ENCODE results near the gene EHMT1.

The EHMT1 gene

DNA sequence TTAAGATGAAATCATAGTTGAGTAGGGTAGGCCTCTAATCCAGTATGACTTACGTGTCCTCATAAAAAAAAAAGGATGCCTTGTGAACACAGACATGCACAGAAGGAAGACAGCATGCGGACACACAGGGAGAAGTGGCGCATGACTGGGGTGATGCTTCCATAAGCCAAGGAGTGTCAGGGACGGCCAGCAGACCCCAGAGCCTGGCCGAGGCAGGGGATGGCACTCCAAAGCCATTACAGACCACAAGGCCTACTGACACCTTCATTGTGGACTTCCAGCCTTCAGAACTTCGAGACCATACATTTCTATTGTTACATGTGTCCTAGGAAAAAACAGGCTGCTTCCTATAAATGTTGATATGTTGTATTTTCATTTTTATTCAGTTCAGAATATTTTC lies 19.9 kb downstream of the EHMT1 start:
- H2BK5ac ChIP-seq (ENCODE audit: low read depth, low read length, poor library complexity, severe bottlenecking), result no peak overlapping the region
- H3K4ac ChIP-seq (ENCODE audit: low read depth in 1 of 2, low read length in 2 of 2), result no peak overlapping the region
- no peak overlapping the region for H2AFZ ChIP-seq (ENCODE audit: low read depth, low read length)
- H2BK12ac ChIP-seq (ENCODE audit: low read length in 2 of 2), result no peak overlapping the region
- no peak overlapping the region for H2BK15ac ChIP-seq (ENCODE audit: low read depth, poor library complexity, severe bottlenecking)
- no peaks in the 10 kb centered on the region for H3K27me3 ChIP-seq (ENCODE audit: control insufficient read depth in 1 of 2, insufficient read depth in 1 of 2, low read length in 2 of 2)
- no peak overlapping the region for H2AK5ac ChIP-seq (ENCODE audit: low read length, severe bottlenecking)
- 97% methylated on average over 5 of the region's 6 CpGs for WGBS
- H3K36me3 ChIP-seq (ENCODE audit: control insufficient read depth in 1 of 2, insufficient read depth in 2 of 2, low read depth in 1 of 2, low read length in 2 of 2), result peaks cover 6 to 11% of the 10 kb centered on the region in 2 experiments
- no peak for DNase-seq
- peak overlapping the region; percentile 80 for H3K9ac ChIP-seq (ENCODE audit: low read length)
- no peak overlapping the region for H3K4me2 ChIP-seq (ENCODE audit: low read length, poor library complexity, severe bottlenecking)
- no peak overlapping the region for H4K8ac ChIP-seq (ENCODE audit: low read length)
- no peak overlapping the region for H3K18ac ChIP-seq (ENCODE audit: low read depth in 1 of 2, low read length in 2 of 2)
- no peak overlapping the region for H3K27ac ChIP-seq (ENCODE audit: low read length, poor library complexity, severe bottlenecking)
- no peak overlapping the region for H2BK120ac ChIP-seq (ENCODE audit: low read depth, low read length)
- H3K79me1 ChIP-seq (replicated peaks; ENCODE audit: low read length, poor library complexity, severe bottlenecking), result peaks cover 3% of the 10 kb centered on the region
- H3K14ac ChIP-seq (ENCODE audit: low read length in 2 of 2), result no peak overlapping the region
- H3K4me1 ChIP-seq (ENCODE audit: control insufficient read depth, insufficient read depth, low read depth, low read length), result no peaks in the 10 kb centered on the region
- no peak overlapping the region for H3K23ac ChIP-seq (ENCODE audit: low read length in 2 of 2)
- no peaks in the 10 kb centered on the region for H3K9me3 ChIP-seq (ENCODE audit: control insufficient read depth, low read length)
- H3K4me3 ChIP-seq (ENCODE audit: insufficient read depth in 1 of 2, low read depth in 1 of 2, low read length in 2 of 2), result peak overlapping the region in 1 of 2 experiments; percentile 62
- H4K91ac ChIP-seq (ENCODE audit: low read length), result no peak overlapping the region

DNA sequence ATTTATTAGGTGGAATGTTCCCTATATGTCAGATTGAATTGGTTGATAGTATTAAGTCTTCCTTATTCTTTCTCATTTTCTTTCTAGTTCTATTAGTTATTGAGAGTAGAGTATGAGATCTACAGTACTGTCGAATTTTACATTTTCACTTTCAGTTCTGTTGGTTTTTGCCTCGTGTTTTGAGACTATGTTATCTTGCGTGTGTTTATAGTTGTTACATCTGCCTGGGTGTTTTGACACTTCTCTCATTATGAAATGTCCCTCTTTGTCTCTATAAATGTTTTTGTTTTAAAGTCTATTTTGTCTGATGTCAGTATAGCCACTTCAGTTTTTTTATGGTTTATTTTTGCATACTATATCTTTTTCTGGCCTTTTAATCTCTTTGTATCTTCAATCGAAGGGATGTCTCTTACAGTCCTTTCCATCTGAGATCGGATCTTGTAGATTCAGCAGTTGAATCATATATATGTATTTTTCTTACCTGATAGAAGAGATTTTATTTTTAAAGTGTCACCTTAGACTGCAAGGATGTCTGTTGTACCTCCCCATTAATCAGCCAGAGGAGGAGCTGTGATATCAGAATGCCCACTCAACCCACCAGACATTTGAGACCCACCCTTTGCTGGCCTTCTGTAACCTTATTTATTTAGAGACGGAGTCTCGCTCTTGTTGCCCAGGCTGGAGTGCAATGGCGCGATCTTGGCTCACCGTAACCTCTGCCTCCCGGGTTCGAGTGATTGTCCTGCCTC lies 20.7 kb downstream of the EHMT1 start:
- no peak overlapping the region for H2BK5ac ChIP-seq (ENCODE audit: low read depth, low read length, poor library complexity, severe bottlenecking)
- no peak overlapping the region for H3K27ac ChIP-seq (ENCODE audit: low read length, poor library complexity, severe bottlenecking)
- no peaks in the 10 kb centered on the region for H3K9me3 ChIP-seq (ENCODE audit: control insufficient read depth, low read length)
- H4K91ac ChIP-seq (ENCODE audit: low read length), result no peak overlapping the region
- no peak overlapping the region for H3K23ac ChIP-seq (ENCODE audit: low read length in 2 of 2)
- H3K79me1 ChIP-seq (replicated peaks; ENCODE audit: low read length, poor library complexity, severe bottlenecking), result peaks cover 6% of the 10 kb centered on the region
- peak overlapping the region in 1 of 2 experiments; percentile 62 for H3K4me3 ChIP-seq (ENCODE audit: insufficient read depth in 1 of 2, low read depth in 1 of 2, low read length in 2 of 2)
- H3K4ac ChIP-seq (ENCODE audit: low read depth in 1 of 2, low read length in 2 of 2), result no peak overlapping the region
- no peak overlapping the region for H3K4me2 ChIP-seq (ENCODE audit: low read length, poor library complexity, severe bottlenecking)
- H4K8ac ChIP-seq (ENCODE audit: low read length), result no peak overlapping the region
- H2AK5ac ChIP-seq (ENCODE audit: low read length, severe bottlenecking), result no peak overlapping the region
- DNase-seq, result peak; percentile 57
- peaks cover 10 to 15% of the 10 kb centered on the region in 2 experiments for H3K36me3 ChIP-seq (ENCODE audit: control insufficient read depth in 1 of 2, insufficient read depth in 2 of 2, low read depth in 1 of 2, low read length in 2 of 2)
- no peak overlapping the region for H3K18ac ChIP-seq (ENCODE audit: low read depth in 1 of 2, low read length in 2 of 2)
- no peak overlapping the region for H2BK120ac ChIP-seq (ENCODE audit: low read depth, low read length)
- no peak overlapping the region for H2BK15ac ChIP-seq (ENCODE audit: low read depth, poor library complexity, severe bottlenecking)
- H3K9ac ChIP-seq (ENCODE audit: low read length), result peak overlapping the region; percentile 80
- WGBS, result 92% methylated on average over 10 of the region's 12 CpGs
- H3K4me1 ChIP-seq (ENCODE audit: control insufficient read depth, insufficient read depth, low read depth, low read length), result no peaks in the 10 kb centered on the region
- H2AFZ ChIP-seq (ENCODE audit: low read depth, low read length), result no peak overlapping the region
- no peak overlapping the region for H2BK12ac ChIP-seq (ENCODE audit: low read length in 2 of 2)
- no peaks in the 10 kb centered on the region for H3K27me3 ChIP-seq (ENCODE audit: control insufficient read depth in 1 of 2, insufficient read depth in 1 of 2, low read length in 2 of 2)
- H3K14ac ChIP-seq (ENCODE audit: low read length in 2 of 2), result no peak overlapping the region

- H3K18ac ChIP-seq (ENCODE audit: low read depth in 1 of 2, low read length in 2 of 2), result no peak overlapping the region
- H3K4me3 ChIP-seq (ENCODE audit: insufficient read depth in 1 of 2, low read depth in 1 of 2, low read length in 2 of 2), result no peak overlapping the region
- no peaks in the 10 kb centered on the region for H3K27me3 ChIP-seq (ENCODE audit: control insufficient read depth in 1 of 2, insufficient read depth in 1 of 2, low read length in 2 of 2)
- H3K36me3 ChIP-seq (ENCODE audit: control insufficient read depth in 1 of 2, insufficient read depth in 2 of 2, low read depth in 1 of 2, low read length in 2 of 2), result peaks cover 10 to 15% of the 10 kb centered on the region in 2 experiments
- no peak overlapping the region for H3K9ac ChIP-seq (ENCODE audit: low read length)
- H4K8ac ChIP-seq (ENCODE audit: low read length), result no peak overlapping the region
- H3K4ac ChIP-seq (ENCODE audit: low read depth in 1 of 2, low read length in 2 of 2), result no peak overlapping the region
- H2BK12ac ChIP-seq (ENCODE audit: low read length in 2 of 2), result no peak overlapping the region
- H3K4me1 ChIP-seq (ENCODE audit: control insufficient read depth, insufficient read depth, low read depth, low read length), result no peaks in the 10 kb centered on the region
- H2BK120ac ChIP-seq (ENCODE audit: low read depth, low read length), result no peak overlapping the region
- H3K9me3 ChIP-seq (ENCODE audit: control insufficient read depth, low read length), result no peaks in the 10 kb centered on the region
- no peak overlapping the region for H2BK5ac ChIP-seq (ENCODE audit: low read depth, low read length, poor library complexity, severe bottlenecking)
- no peak overlapping the region for H2AFZ ChIP-seq (ENCODE audit: low read depth, low read length)
- DNase-seq, result no peak
- H4K91ac ChIP-seq (ENCODE audit: low read length), result no peak overlapping the region
- no peak overlapping the region for H3K23ac ChIP-seq (ENCODE audit: low read length in 2 of 2)
- no peak overlapping the region for H2AK5ac ChIP-seq (ENCODE audit: low read length, severe bottlenecking)
- H3K4me2 ChIP-seq (ENCODE audit: low read length, poor library complexity, severe bottlenecking), result no peak overlapping the region
- no peak overlapping the region for H3K27ac ChIP-seq (ENCODE audit: low read length, poor library complexity, severe bottlenecking)
- peaks cover 6% of the 10 kb centered on the region for H3K79me1 ChIP-seq (replicated peaks; ENCODE audit: low read length, poor library complexity, severe bottlenecking)
- 90% methylated on average over 5 of the region's 5 CpGs for WGBS
- H3K14ac ChIP-seq (ENCODE audit: low read length in 2 of 2), result no peak overlapping the region
- H2BK15ac ChIP-seq (ENCODE audit: low read depth, poor library complexity, severe bottlenecking), result no peak overlapping the region
Observed at GRCh38 chr9:137640862-137641261, 22.1 kb downstream of the EHMT1 start.

- no peak overlapping the region for H3K9ac ChIP-seq (ENCODE audit: low read length)
- no peak overlapping the region for H2AFZ ChIP-seq (ENCODE audit: low read depth, low read length)
- WGBS, result 97% methylated on average over 8 of the region's 10 CpGs
- H3K9me3 ChIP-seq (ENCODE audit: control insufficient read depth, low read length), result no peaks in the 10 kb centered on the region
- H2BK5ac ChIP-seq (ENCODE audit: low read depth, low read length, poor library complexity, severe bottlenecking), result no peak overlapping the region
- peaks cover 12 to 24% of the 10 kb centered on the region in 2 experiments for H3K36me3 ChIP-seq (ENCODE audit: control insufficient read depth in 1 of 2, insufficient read depth in 2 of 2, low read depth in 1 of 2, low read length in 2 of 2)
- no peak overlapping the region for H2BK12ac ChIP-seq (ENCODE audit: low read length in 2 of 2)
- H4K8ac ChIP-seq (ENCODE audit: low read length), result no peak overlapping the region
- H3K79me1 ChIP-seq (replicated peaks; ENCODE audit: low read length, poor library complexity, severe bottlenecking), result peaks cover 8% of the 10 kb centered on the region
- H4K91ac ChIP-seq (ENCODE audit: low read length), result no peak overlapping the region
- DNase-seq, result no peak
- no peak overlapping the region for H3K27ac ChIP-seq (ENCODE audit: low read length, poor library complexity, severe bottlenecking)
- H3K14ac ChIP-seq (ENCODE audit: low read length in 2 of 2), result no peak overlapping the region
- H3K18ac ChIP-seq (ENCODE audit: low read depth in 1 of 2, low read length in 2 of 2), result no peak overlapping the region
- no peak overlapping the region for H3K4me2 ChIP-seq (ENCODE audit: low read length, poor library complexity, severe bottlenecking)
- no peak overlapping the region for H3K4ac ChIP-seq (ENCODE audit: low read depth in 1 of 2, low read length in 2 of 2)
- no peaks in the 10 kb centered on the region for H3K4me1 ChIP-seq (ENCODE audit: control insufficient read depth, insufficient read depth, low read depth, low read length)
- no peak overlapping the region for H2AK5ac ChIP-seq (ENCODE audit: low read length, severe bottlenecking)
- H3K23ac ChIP-seq (ENCODE audit: low read length in 2 of 2), result no peak overlapping the region
- H2BK120ac ChIP-seq (ENCODE audit: low read depth, low read length), result no peak overlapping the region
- H2BK15ac ChIP-seq (ENCODE audit: low read depth, poor library complexity, severe bottlenecking), result no peak overlapping the region
- H3K4me3 ChIP-seq (ENCODE audit: insufficient read depth in 1 of 2, low read depth in 1 of 2, low read length in 2 of 2), result no peak overlapping the region
- H3K27me3 ChIP-seq (ENCODE audit: control insufficient read depth in 1 of 2, insufficient read depth in 1 of 2, low read length in 2 of 2), result no peaks in the 10 kb centered on the region
Observed at GRCh38 chr9:137642118-137642601, 23.4 kb downstream of the EHMT1 start.
